Subcutaneous adipose tissue (tissue), 4 donors: ENCODE measurements around the gene CELF6. TPM values are rescaled to one million over a fixed set of nuclear protein-coding genes. Genes with fewer than 3 reads are reported as not detected.

ENCODE experiments used
- CTCF ChIP-seq: fragments of 450-650 bp; IDR thresholded peaks from one replicate; pipeline ENCODE4 v1.5.1; 2016; ENCODE audit warnings: low read depth, mild to moderate bottlenecking, control low read depth, antibody characterized with exemption, moderate library complexity
- total RNA-seq, 4 donors: library from RNA; depleted of rRNA; stranded (reverse); fragments of >200 nt; gene quantifications; one replicate each; pipeline ENCODE4 v1.1.0, GENCODE V29; 2016

The CELF6 gene
- total RNA-seq, 4 donors from 2014 or later, result 0.49 to 3.2 (median 2.2) TPM

DNA sequence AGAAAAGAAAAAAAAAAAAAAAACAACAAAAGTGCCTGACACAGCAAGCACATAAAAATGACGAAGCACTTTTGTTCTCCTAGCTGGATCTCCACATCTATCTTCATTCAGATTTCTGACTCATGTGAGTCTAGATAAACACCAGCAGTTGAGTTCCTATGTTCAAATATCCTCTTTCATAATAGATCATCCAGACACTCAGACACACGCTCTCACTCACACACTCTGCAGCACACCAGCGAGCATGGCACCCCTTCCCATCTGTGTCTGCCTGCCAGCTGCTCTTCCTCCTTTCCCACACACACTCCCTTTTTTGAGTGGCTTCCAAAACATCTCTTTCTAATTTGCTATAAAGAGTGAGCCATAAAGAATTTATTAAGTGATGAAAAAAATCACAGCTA is 19.8 kb upstream of the CELF6 start:
- no peak for TF ChIP-seq CTCF

DNA sequence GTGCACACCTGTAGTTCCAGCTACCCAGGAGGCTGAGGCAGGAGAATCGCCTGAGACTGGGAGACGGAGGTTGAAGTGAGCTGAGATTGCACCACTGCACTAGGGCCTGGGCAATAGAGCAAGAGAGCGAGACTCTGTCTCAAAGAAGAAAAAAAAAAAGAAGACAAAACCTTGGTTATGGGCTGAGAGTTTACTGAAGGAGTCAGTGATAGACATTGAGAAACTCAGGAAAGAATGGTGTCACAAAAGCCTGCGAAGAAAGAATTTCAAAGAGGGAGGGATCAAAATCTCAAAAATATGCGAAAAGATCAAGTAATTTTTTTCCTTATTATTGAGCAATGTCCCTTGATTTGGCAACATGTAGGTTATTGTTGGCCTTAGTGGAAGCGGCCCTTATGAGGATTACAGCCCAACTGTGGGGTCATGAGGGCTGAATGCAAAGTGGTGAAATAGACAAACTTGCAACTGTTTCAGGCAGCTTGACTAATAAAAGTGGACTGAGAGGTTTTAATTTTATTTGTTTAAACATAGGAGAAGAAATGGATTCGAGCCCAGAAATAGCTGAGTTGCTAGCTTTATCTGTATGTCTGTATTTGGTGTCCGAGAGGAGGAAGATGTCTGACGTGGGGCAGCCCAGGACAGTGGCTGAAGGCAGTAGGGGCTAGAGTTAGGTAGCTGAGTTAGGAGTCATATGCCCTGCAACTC is 18.8 kb upstream of the CELF6 start:
- no peak for TF ChIP-seq CTCF

DNA sequence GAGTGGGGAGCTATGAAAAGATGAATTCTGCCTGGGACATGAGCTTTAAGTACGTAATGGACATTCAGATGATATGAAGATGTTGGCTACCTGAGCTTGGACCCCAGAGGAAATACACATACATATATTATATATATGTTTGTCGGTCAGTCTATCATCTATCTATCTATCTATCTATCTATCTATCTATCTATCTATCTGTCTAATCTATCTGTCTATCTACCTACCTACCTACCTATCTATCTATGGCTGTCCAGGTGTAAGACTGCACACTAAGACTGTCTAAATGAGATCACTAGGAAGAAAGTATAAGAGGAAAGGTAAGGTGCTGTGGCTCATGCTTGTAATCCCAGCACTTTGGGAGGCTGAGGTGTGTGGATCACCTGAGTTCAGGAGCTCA is 18.2 kb upstream of the CELF6 start:
- no peak for TF ChIP-seq CTCF

GRCh38 chr15:72334842-72335241 is 14.9 kb upstream of the CELF6 start:
- TF ChIP-seq CTCF, result no peak

- TF ChIP-seq CTCF, result no peak
Observed at GRCh38 chr15:72331021-72331420, 11.1 kb upstream of the CELF6 start.

- TF ChIP-seq CTCF, result no peak
Observed at GRCh38 chr15:72323752-72324151, 3.8 kb upstream of the CELF6 start.

- no peak for TF ChIP-seq CTCF
Observed at GRCh38 chr15:72319360-72319984, 485 bp downstream of the CELF6 start.
